Left colon (tissue), 2 donors: ENCODE measurements around the gene TPTE. TPM values are rescaled to one million over a fixed set of nuclear protein-coding genes. Genes with fewer than 3 reads are reported as not detected.
"Not testable (repeated sequence)": the region's sequence is repeated elsewhere in the genome, so short reads cannot be mapped to it uniquely, and the experiment has no call there.

Experiments used
- ATAC-seq: fragments of 200-7000 bp; cut with Tn5 transposase; one replicate; pipeline ENCODE4 v1.9.1; 2020; ENCODE audit warnings: mild to moderate bottlenecking, moderate library complexity
- DNase-seq, 2 donors: peaks; one replicate each; pipeline ENCODE4 v3.0.0-alpha.2; 2020
- intact Hi-C, 2 donors: fragments of 100-400 bp; cut with DNase I in 1 of 2; cut with micrococcal nuclease in 1 of 2; formaldehyde crosslinking; loops; one replicate each; pipeline versions ENCODE4 v1.11.2 to v1.14.0; 2022; cut with DNase I, micrococcal nuclease
- total RNA-seq, 2 donors: library from RNA; stranded (reverse); fragmentation: NEBNext Ultra II Directional; extraction: Animal tissue kit (Norgen Biotek cat#: 25700); gene quantifications; one replicate each; pipeline ENCODE4 v1.2.1, GENCODE V29; 2021
- donor health status: DM: no; HTN: no; CAD: no.
- donor health status: DM: yes; HTN: yes; CAD: no.

Gene TPTE
- total RNA-seq, 2 donors from 2014 or later: not detected

DNA sequence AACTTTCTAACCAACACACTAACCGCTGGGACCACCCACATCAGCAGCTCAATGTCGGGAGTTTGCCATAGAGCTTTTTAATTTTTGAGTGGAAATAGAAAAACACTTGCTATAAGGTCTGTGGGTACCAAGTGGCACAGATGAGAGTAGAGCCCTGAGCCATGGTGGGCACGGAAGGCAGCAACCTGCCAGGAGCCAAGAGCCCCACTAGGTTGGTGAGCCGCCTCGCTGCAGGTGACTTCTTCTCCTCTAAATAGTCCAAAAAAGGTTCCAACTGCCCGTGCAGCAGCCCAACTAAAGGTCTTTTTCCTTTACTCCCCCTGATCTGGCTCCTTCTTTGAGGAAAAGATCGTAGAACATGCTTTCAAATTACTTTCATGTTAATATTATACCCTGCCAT lies 85.7 kb downstream of the TPTE start:
- intact Hi-C loops, ATAC-seq, DNase-seq: not testable (repeated sequence)

DNA sequence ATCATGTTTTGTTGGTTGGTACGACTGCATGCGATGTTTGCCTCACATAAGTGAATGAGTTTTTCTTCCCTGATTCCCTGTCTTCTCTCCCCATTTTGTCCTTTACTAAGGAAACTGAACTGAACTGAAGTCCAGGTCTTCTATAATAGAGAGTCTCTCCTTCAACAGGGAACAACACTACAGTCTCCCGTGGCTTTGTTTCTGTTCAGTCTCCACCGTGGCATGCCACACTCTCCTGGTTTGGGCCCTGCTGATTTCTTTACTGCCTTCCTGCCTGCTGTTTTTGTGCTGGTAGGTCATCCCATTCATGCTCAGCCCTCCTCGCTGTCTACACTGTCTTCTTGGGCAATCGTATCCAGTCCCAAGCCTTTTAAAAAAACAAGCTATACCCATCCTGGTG lies 92.9 kb downstream of the TPTE start:
- intact Hi-C loops, DNase-seq, ATAC-seq: not testable (repeated sequence)

DNA sequence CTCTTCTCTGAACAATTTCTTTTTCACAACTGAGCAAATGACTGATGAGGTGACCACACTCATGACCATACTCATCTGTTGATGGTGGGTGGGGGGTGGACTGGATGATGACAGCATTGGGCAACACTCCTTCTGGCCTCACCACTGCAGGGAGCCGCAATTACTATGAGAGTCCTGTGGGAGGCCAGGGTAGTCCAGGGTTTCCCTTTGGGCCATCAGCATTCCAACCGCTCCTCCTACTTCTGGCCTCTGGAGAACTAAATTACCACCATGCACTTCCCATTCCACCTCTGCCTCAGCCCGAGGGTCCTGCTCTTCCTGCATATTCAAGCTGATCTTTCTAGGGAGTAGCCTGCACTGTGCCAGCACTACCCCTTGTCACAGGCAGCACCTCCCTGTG lies 94.7 kb downstream of the TPTE start:
- intact Hi-C loops, ATAC-seq, DNase-seq: not testable (repeated sequence)

- intact Hi-C loops: no loop called here
- no peak for ATAC-seq
- DNase-seq: no peak
Observed at GRCh38 chr21:10616535-10616934, 95.2 kb downstream of the TPTE start.

DNA sequence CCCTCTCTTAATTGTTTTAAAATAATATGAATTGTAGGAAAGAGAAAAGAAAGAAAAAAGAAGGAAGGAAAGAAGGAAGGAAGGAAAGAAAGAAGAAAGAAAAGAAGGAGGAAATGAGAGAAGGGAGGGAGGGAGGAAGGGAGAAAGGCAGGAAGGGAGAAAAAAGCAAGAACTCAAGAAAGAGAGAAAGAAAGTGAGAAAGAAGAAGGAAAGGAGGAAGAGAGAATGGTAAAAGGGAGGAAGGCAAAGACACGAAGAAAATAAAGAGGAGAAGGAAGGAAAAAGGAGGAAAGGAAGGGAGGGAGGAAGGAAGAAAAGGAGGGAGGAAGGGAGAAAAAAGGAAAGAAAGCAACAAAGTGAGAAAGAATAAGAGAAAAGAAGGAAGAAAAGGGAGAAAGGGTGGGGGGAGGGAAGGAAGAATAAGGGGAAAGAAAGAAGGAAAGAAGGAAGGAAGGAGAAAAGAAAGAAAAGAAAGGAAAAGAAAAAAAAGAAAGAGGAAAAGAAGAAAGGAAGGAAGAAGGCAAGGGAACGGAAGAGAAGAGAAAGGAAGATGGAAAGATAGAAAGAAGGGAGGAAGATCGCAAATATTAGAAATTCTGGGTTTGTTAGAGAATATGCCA lies 95.9 kb downstream of the TPTE start:
- ATAC-seq: not testable (repeated sequence)

GRCh38 chr21:10627316-10627863 lies 106.0 kb downstream of the TPTE start:
- intact Hi-C loops: no loop called here

More for the DNA sequence above, 95.9 kb downstream of the TPTE start:
- intact Hi-C loops, DNase-seq: not testable (repeated sequence)

DNA sequence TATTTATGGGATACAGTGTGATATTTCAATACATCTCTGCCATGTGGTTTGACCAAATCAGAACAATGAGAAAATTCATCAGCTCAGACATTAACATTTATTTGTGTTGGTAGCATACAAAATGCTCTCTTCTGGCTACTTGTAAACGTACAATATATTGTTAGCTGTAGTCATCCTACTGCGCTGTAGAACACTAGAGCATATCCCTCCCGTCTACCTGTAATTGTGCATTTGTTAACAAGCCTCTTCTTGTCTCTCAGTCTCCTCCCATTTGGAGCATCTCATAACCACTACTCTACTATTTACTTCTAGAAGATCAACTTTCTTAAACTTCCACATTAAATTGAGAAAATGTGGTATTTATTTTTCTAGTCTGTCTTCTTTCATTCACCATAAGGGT lies 107.9 kb downstream of the TPTE start:
- DNase-seq, intact Hi-C loops, ATAC-seq: not testable (repeated sequence)

More at GRCh38 chr21:10627316-10627863, 106.0 kb downstream of the TPTE start:
- DNase-seq (no peak), ATAC-seq (no peak)

- intact Hi-C loops, DNase-seq, ATAC-seq: not testable (repeated sequence)
Observed at GRCh38 chr21:10630829-10631228, 109.4 kb downstream of the TPTE start.

GRCh38 chr21:10631316-10631715 lies 109.9 kb downstream of the TPTE start:
- ATAC-seq, DNase-seq, intact Hi-C loops: not testable (repeated sequence)

DNA sequence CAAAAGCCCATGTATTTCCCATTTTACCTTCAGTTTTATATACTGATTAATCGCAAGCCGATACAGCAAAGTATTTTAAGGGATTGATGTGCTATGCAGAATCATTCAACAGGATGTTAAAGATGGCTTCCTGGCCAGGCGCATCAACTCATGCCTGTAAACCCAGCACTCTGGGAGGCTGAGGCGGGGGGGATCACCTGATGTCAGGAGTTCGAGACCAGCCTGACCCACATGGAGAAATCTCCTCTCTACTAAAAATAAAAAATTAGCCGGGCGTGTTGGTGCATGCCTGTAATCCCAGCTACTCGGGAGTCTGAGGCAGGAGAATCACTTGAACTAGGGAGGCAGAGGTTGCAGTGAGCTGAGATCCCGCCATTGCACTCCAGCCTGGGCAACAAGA lies 116.8 kb downstream of the TPTE start:
- intact Hi-C loops, ATAC-seq, DNase-seq: not testable (repeated sequence)

DNA sequence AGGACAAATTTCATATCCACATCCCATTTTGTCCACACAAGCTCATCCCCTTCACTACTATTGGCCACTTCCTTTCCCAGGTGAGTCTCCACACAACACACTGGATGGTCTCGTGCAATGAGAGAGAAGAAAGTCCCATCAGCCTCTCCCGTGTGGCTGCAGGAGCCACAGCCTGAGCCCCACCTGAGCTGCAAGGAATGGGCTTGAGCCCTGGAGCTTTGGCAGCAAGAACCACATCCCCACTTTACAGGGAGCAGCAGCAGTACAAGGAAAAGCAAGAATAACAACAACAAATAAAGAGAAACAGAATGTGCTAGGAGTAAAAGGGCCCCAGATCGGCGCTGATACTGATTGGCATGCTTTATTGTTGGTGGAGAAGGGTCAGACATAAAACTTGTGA lies 117.7 kb downstream of the TPTE start:
- no peak for ATAC-seq
- DNase-seq: no peak
- intact Hi-C loops: no loop called here

GRCh38 chr21:10639746-10640145 lies 118.4 kb downstream of the TPTE start:
- intact Hi-C loops, ATAC-seq, DNase-seq: not testable (repeated sequence)

- intact Hi-C loops: no loop called here
- ATAC-seq (no peak), DNase-seq (no peak)
Observed at GRCh38 chr21:10640446-10640845, 119.1 kb downstream of the TPTE start.

- DNase-seq: no peak
- intact Hi-C loops: no loop called here
- no peak for ATAC-seq
Observed at GRCh38 chr21:10641107-10641506, 119.7 kb downstream of the TPTE start.

GRCh38 chr21:10645667-10646066 lies 124.3 kb downstream of the TPTE start:
- ATAC-seq, intact Hi-C loops, DNase-seq: not testable (repeated sequence)

DNA sequence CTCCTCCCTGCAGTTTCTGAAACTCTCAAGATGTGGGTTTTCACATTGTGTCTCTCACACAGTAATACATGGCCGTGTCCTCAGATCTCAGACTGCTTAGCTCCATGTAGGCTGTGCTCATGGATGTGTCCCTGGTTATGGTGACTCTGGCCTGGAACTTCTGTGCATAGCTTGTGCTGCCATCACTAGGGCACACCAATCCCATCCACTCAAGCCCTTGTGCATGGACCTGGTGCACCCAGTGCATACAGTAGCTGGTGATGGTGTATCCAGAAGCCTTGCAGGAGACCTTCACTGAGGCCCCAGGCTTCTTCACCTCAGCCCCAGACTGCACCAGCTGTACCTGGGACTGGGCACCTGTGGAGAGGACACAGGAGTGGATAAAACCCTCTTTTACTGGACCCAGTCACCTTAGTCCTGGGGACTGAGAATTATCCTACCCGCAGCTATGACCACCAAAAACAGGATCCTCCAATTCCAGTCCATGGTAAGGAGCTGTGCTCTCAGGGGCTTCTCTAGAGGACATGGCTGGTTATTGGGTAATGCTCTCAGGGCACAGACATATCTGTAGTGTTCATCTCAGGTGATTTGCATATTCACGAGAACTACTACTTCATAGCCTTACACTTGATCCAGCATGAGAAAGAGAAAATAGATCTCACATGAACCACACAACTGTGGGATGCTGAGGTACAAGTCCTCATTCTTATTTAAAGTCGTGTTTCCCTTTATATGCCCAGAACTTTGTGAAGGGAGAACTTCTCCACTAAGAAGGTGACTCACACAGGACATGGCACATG lies 128.2 kb downstream of the TPTE start:
- ATAC-seq: not testable (repeated sequence)

DNA sequence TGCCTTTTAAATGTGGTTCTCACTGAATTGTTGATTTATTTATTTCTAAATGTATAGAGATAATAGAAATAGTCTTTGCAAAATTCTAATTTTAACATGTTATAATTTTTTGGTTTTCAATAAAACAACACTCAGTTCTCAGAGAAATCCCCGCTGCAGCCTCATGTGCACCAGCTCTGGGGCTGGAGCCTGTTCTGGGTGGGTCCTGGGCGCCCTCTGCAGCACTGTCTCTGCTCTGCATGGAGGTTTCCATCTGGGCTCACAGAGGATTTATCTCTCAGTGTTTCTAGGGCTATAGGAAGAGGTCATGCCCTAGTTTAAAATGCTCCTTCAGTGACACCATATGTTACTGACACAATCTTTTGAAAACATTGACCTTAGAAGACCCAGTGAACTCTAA lies 128.9 kb downstream of the TPTE start:
- intact Hi-C loops, ATAC-seq, DNase-seq: not testable (repeated sequence)

More for the DNA sequence above, 128.2 kb downstream of the TPTE start:
- DNase-seq, intact Hi-C loops: not testable (repeated sequence)
